A204.1 (cell line): ENCODE measurements around the gene PKP1.

ENCODE experiments used
- FAIRE-seq: peaks from 2 replicates; lab custom pipeline; 2012; peaks lifted over from hg19 to GRCh38; lab: Jason Lieb, UNC

PKP1 gene

GRCh38 chr1:201354151-201354900, 71.0 kb downstream of the PKP1 start:
- FAIRE-seq, result no peak

GRCh38 chr1:201354901-201355295, 71.6 kb downstream of the PKP1 start:
- no peak for FAIRE-seq

GRCh38 chr1:201355471-201355870, 72.2 kb downstream of the PKP1 start:
- FAIRE-seq, result no peak

GRCh38 chr1:201356236-201356635, 72.9 kb downstream of the PKP1 start:
- FAIRE-seq, result no peak

- FAIRE-seq, result no peak
Observed at GRCh38 chr1:201356701-201357100, 73.4 kb downstream of the PKP1 start.

- FAIRE-seq, result no peak
Observed at GRCh38 chr1:201357211-201357610, 73.9 kb downstream of the PKP1 start.

- FAIRE-seq, result no peak
Observed at GRCh38 chr1:201357636-201358348, 74.5 kb downstream of the PKP1 start.

GRCh38 chr1:201358596-201358995, 75.3 kb downstream of the PKP1 start:
- no peak for FAIRE-seq

GRCh38 chr1:201359031-201359872, 75.9 kb downstream of the PKP1 start:
- no peak for FAIRE-seq

GRCh38 chr1:201359873-201360210, 76.5 kb downstream of the PKP1 start:
- no peak for FAIRE-seq

- FAIRE-seq, result no peak
Observed at GRCh38 chr1:201360486-201360885, 77.2 kb downstream of the PKP1 start.

GRCh38 chr1:201360901-201361651, 77.8 kb downstream of the PKP1 start:
- FAIRE-seq, result no peak

- no peak for FAIRE-seq
Observed at GRCh38 chr1:201361652-201362504, 78.6 kb downstream of the PKP1 start.

- no peak for FAIRE-seq
Observed at GRCh38 chr1:201362906-201363305, 79.6 kb downstream of the PKP1 start.

- FAIRE-seq, result no peak
Observed at GRCh38 chr1:201363467-201363866, 80.2 kb downstream of the PKP1 start.

GRCh38 chr1:201364808-201365105, 81.5 kb downstream of the PKP1 start:
- no peak for FAIRE-seq

GRCh38 chr1:201365251-201365650, 81.9 kb downstream of the PKP1 start:
- no peak for FAIRE-seq

- FAIRE-seq, result no peak
Observed at GRCh38 chr1:201366696-201367095, 83.4 kb downstream of the PKP1 start.

- FAIRE-seq, result no peak
Observed at GRCh38 chr1:201369209-201369608, 85.9 kb downstream of the PKP1 start.

GRCh38 chr1:201370500-201370899, 87.2 kb downstream of the PKP1 start:
- no peak for FAIRE-seq

- FAIRE-seq, result no peak
Observed at GRCh38 chr1:201371276-201371675, 88.0 kb downstream of the PKP1 start.

GRCh38 chr1:201371792-201372191, 88.5 kb downstream of the PKP1 start:
- no peak for FAIRE-seq
